Liver (tissue), 9 donors: ENCODE measurements around the gene PLAC8. TPM values are rescaled to one million over a fixed set of nuclear protein-coding genes. Genes with fewer than 3 reads are reported as not detected.

Experiments used
- DNase-seq: peaks from one replicate; pipeline ENCODE4 v3.0.0-alpha.2; 2017; ENCODE audit warnings: low spot score
- H3K27ac ChIP-seq, 2 donors: one replicate each; pipeline ENCODE4 v1.7.0; 2013; ENCODE audit warnings: inconsistent platforms in 2 of 2, low read length in 2 of 2, control low read depth in 1 of 2, low read depth in 1 of 2, mild to moderate bottlenecking in 1 of 2
- H3K27me3 ChIP-seq, 4 donors: one replicate each; pipeline versions ENCODE4 v1.6.1 to v1.7.0; 2013; ENCODE audit warnings: low read length in 3 of 4, inconsistent platforms in 1 of 4, mild to moderate bottlenecking in 1 of 4, moderate library complexity in 1 of 4; ENCODE audit not compliant: control insufficient read depth in 4 of 4, insufficient read depth in 4 of 4
- H3K36me3 ChIP-seq, 4 donors: one replicate each; pipeline versions ENCODE4 v1.6.1 to v1.7.0; 2013; ENCODE audit warnings: low read length in 3 of 4, mild to moderate bottlenecking in 3 of 4, low read depth in 1 of 4, moderate library complexity in 1 of 4; ENCODE audit not compliant: control insufficient read depth in 4 of 4, insufficient read depth in 3 of 4
- H3K4me1 ChIP-seq, 4 donors: one replicate each; pipeline versions ENCODE4 v1.6.1 to v1.7.0; 2013; ENCODE audit warnings: low read length in 3 of 4, mild to moderate bottlenecking in 3 of 4, moderate library complexity in 1 of 4; ENCODE audit not compliant: control insufficient read depth in 4 of 4, insufficient read depth in 4 of 4
- H3K4me3 ChIP-seq, 3 donors: one replicate each; pipeline versions ENCODE4 v1.6.1 to v1.7.0; 2013; ENCODE audit warnings: low read length in 3 of 3, control low read depth in 1 of 3, low read depth in 1 of 3, mild to moderate bottlenecking in 1 of 3
- H3K9ac ChIP-seq, 2 donors: one replicate each; pipeline ENCODE4 v1.7.0; 2013; ENCODE audit warnings: low read length in 2 of 2, mild to moderate bottlenecking in 2 of 2, moderate library complexity in 2 of 2, control low read depth in 1 of 2, low read depth in 1 of 2
- H3K9me3 ChIP-seq, 4 donors: one replicate each; pipeline versions ENCODE4 v1.6.1 to v1.7.0; 2013; ENCODE audit warnings: low read length in 3 of 4; ENCODE audit not compliant: control insufficient read depth in 4 of 4
- EGR1 ChIP-seq, 2 donors: IDR thresholded peaks; 2 replicates each; pipeline ENCODE4 v1.6.1; 2016 to 2018; ENCODE audit warnings: antibody characterized with exemption in 2 of 2, low read depth in 2 of 2
- FOXA1 ChIP-seq: IDR thresholded peaks from 2 replicates; pipeline ENCODE4 v1.6.1; 2016; ENCODE audit warnings: antibody characterized with exemption
- FOXA2 ChIP-seq: IDR thresholded peaks from 2 replicates; pipeline ENCODE4 v1.6.1; 2016; ENCODE audit warnings: antibody characterized with exemption
- GABPA ChIP-seq, 2 donors: IDR thresholded peaks in 1 of 2; conservative IDR thresholded peaks in 1 of 2; 2 replicates each; pipeline ENCODE4 v1.6.1; 2016; ENCODE audit warnings: antibody characterized with exemption in 2 of 2, mild to moderate bottlenecking in 1 of 2, moderate library complexity in 1 of 2
- HNF4A ChIP-seq, 2 donors: conservative IDR thresholded peaks; 2 replicates each; pipeline ENCODE4 v1.6.1; 2016; ENCODE audit warnings: antibody characterized with exemption in 2 of 2, mild to moderate bottlenecking in 2 of 2
- HNF4G ChIP-seq: IDR thresholded peaks from 2 replicates; pipeline ENCODE4 v1.6.1; 2016; ENCODE audit warnings: antibody characterized with exemption
- JUND ChIP-seq, 2 donors: IDR thresholded peaks; 2 replicates each; pipeline ENCODE4 v1.6.1; 2016; ENCODE audit warnings: antibody characterized with exemption in 2 of 2
- NR2F2 ChIP-seq: IDR thresholded peaks from 2 replicates; pipeline ENCODE4 v1.6.1; 2016; ENCODE audit warnings: antibody characterized with exemption
- RAD21 ChIP-seq, 2 donors: IDR thresholded peaks; 2 replicates each; pipeline ENCODE4 v1.6.1; 2016; ENCODE audit warnings: antibody characterized with exemption in 2 of 2, mild to moderate bottlenecking in 2 of 2
- RXRA ChIP-seq, 2 donors: IDR thresholded peaks; 2 replicates each; pipeline ENCODE4 v1.6.1; 2017 to 2018; ENCODE audit warnings: antibody characterized with exemption in 2 of 2, mild to moderate bottlenecking in 1 of 2
- SP1 ChIP-seq: IDR thresholded peaks from 2 replicates; pipeline ENCODE4 v1.6.1; 2018; ENCODE audit warnings: antibody characterized with exemption, mild to moderate bottlenecking
- TAF1 ChIP-seq: conservative IDR thresholded peaks from 2 replicates; pipeline ENCODE4 v1.6.1; 2016; ENCODE audit warnings: antibody characterized with exemption, mild to moderate bottlenecking
- YY1 ChIP-seq: IDR thresholded peaks from 2 replicates; pipeline ENCODE4 v1.6.1; 2016; ENCODE audit warnings: antibody characterized with exemption, mild to moderate bottlenecking
- polyA plus RNA-seq, 2 donors: library from polyadenylated mRNA; stranded (reverse) in 1 of 2; unstranded in 1 of 2; fragments of 200-250 nt in 1 of 2; fragments of >200 nt in 1 of 2; fragmentation: Nextera tagmentation in 1 of 2; extraction: Ambion mirVana in 1 of 2; gene quantifications; one replicate each; pipeline versions ENCODE4 v1.2.1 to v1.2.3, GENCODE V29; 2013 to 2015
- total RNA-seq, 2 donors: library from RNA; depleted of rRNA; stranded (reverse); fragments of >200 nt; gene quantifications; one replicate each; pipeline ENCODE4 v1.2.3, GENCODE V29; 2014
- TF ChIP-seq, protein P1 (sequence below): IDR thresholded peaks from 2 replicates; pipeline ENCODE4 v1.6.1; 2016; ENCODE audit warnings: antibody characterized with exemption
- TF ChIP-seq, protein P2 (sequence below): IDR thresholded peaks from 2 replicates; pipeline ENCODE4 v1.6.1; 2016; ENCODE audit warnings: antibody characterized with exemption
- TF ChIP-seq, protein P3 (sequence below): IDR thresholded peaks from 2 replicates; pipeline ENCODE4 v1.6.1; 2016; ENCODE audit warnings: antibody characterized with exemption
- TF ChIP-seq, protein P4 (sequence below): IDR thresholded peaks from 2 replicates; pipeline ENCODE4 v1.6.1; 2016; ENCODE audit warnings: antibody characterized with exemption, mild to moderate bottlenecking
- TF ChIP-seq, protein P5 (sequence below): fragments of 150-350 bp; IDR thresholded peaks from 2 replicates; pipeline ENCODE4 v1.5.1; 2017; ENCODE audit warnings: improper control_type of control experiment, low read depth, low read length; ENCODE audit not compliant: missing input control
- donor health status: healthy.
- donor health status: healthy.
- donor health status: healthy.
- donor health status: healthy.
- donor health status: healthy.

PLAC8 gene
- total and polyA plus RNA-seq, 4 donors: 8.1 to 63.2 (median 14.2) TPM

DNA sequence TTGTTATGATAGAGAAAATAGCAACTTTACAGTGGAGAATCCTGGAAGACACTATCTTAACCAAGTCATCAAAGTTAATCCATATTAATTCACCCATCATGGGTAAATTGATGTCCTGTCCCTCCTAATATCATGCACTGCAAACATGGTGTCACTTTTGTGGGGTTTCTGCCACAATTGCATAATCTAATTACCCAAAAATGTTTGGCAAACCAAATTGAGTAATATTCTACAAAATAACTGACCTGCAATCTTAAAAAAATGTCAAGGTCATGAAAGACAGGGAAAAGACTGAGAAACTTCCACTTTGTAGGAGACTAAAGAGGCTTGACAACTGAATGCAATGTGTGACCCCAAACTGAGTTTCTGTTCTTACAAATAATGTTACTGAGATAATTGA lies 37.1 kb upstream of the PLAC8 start:
- H3K36me3 ChIP-seq: no peaks in the 10 kb centered on the region
- H3K4me1 ChIP-seq: no peaks in the 10 kb centered on the region
- H3K27me3 ChIP-seq: no peaks in the 10 kb centered on the region
- no peak overlapping the region for H3K9ac ChIP-seq
- no peak for DNase-seq
- no peak for TF ChIP-seq FOXA1
- TF ChIP-seq HNF4G: no peak
- TF ChIP-seq SP1: no peak
- no peak for TF ChIP-seq TAF1
- TF ChIP-seq EGR1 (IDR thresholded peaks at IDR 0.05; ENCODE audit: low read depth in 2 of 2): no peak
- TF ChIP-seq HNF4A (conservative IDR thresholded peaks at IDR 0.05): no peak
- no peak for TF ChIP-seq FOXA2
- TF ChIP-seq, protein P1, sequence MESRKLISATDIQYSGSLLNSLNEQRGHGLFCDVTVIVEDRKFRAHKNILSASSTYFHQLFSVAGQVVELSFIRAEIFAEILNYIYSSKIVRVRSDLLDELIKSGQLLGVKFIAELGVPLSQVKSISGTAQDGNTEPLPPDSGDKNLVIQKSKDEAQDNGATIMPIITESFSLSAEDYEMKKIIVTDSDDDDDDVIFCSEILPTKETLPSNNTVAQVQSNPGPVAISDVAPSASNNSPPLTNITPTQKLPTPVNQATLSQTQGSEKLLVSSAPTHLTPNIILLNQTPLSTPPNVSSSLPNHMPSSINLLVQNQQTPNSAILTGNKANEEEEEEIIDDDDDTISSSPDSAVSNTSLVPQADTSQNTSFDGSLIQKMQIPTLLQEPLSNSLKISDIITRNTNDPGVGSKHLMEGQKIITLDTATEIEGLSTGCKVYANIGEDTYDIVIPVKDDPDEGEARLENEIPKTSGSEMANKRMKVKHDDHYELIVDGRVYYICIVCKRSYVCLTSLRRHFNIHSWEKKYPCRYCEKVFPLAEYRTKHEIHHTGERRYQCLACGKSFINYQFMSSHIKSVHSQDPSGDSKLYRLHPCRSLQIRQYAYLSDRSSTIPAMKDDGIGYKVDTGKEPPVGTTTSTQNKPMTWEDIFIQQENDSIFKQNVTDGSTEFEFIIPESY: no peak
- TF ChIP-seq, protein P2, sequence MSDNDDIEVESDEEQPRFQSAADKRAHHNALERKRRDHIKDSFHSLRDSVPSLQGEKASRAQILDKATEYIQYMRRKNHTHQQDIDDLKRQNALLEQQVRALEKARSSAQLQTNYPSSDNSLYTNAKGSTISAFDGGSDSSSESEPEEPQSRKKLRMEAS: no peak
- TF ChIP-seq JUND (IDR thresholded peaks at IDR 0.05): no peak
- TF ChIP-seq, protein P3, sequence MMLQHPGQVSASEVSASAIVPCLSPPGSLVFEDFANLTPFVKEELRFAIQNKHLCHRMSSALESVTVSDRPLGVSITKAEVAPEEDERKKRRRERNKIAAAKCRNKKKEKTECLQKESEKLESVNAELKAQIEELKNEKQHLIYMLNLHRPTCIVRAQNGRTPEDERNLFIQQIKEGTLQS: no peak
- no peak for TF ChIP-seq GABPA (IDR thresholded peaks at IDR 0.05 in 1 of 2, conservative IDR thresholded peaks at IDR 0.05 in 1 of 2)
- TF ChIP-seq, protein P4, sequence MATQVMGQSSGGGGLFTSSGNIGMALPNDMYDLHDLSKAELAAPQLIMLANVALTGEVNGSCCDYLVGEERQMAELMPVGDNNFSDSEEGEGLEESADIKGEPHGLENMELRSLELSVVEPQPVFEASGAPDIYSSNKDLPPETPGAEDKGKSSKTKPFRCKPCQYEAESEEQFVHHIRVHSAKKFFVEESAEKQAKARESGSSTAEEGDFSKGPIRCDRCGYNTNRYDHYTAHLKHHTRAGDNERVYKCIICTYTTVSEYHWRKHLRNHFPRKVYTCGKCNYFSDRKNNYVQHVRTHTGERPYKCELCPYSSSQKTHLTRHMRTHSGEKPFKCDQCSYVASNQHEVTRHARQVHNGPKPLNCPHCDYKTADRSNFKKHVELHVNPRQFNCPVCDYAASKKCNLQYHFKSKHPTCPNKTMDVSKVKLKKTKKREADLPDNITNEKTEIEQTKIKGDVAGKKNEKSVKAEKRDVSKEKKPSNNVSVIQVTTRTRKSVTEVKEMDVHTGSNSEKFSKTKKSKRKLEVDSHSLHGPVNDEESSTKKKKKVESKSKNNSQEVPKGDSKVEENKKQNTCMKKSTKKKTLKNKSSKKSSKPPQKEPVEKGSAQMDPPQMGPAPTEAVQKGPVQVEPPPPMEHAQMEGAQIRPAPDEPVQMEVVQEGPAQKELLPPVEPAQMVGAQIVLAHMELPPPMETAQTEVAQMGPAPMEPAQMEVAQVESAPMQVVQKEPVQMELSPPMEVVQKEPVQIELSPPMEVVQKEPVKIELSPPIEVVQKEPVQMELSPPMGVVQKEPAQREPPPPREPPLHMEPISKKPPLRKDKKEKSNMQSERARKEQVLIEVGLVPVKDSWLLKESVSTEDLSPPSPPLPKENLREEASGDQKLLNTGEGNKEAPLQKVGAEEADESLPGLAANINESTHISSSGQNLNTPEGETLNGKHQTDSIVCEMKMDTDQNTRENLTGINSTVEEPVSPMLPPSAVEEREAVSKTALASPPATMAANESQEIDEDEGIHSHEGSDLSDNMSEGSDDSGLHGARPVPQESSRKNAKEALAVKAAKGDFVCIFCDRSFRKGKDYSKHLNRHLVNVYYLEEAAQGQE: no peak
- TF ChIP-seq RXRA (IDR thresholded peaks at IDR 0.05): no peak
- TF ChIP-seq, protein P5, sequence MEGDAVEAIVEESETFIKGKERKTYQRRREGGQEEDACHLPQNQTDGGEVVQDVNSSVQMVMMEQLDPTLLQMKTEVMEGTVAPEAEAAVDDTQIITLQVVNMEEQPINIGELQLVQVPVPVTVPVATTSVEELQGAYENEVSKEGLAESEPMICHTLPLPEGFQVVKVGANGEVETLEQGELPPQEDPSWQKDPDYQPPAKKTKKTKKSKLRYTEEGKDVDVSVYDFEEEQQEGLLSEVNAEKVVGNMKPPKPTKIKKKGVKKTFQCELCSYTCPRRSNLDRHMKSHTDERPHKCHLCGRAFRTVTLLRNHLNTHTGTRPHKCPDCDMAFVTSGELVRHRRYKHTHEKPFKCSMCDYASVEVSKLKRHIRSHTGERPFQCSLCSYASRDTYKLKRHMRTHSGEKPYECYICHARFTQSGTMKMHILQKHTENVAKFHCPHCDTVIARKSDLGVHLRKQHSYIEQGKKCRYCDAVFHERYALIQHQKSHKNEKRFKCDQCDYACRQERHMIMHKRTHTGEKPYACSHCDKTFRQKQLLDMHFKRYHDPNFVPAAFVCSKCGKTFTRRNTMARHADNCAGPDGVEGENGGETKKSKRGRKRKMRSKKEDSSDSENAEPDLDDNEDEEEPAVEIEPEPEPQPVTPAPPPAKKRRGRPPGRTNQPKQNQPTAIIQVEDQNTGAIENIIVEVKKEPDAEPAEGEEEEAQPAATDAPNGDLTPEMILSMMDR: no peak
- TF ChIP-seq YY1: no peak
- no peak for TF ChIP-seq NR2F2
- no peak for TF ChIP-seq RAD21 (IDR thresholded peaks at IDR 0.05)
- no peak overlapping the region for H3K4me3 ChIP-seq
- peak overlapping the region in 1 of 2 donors; percentile 37 for H3K27ac ChIP-seq
- peaks cover 0 to 8% (median 0%) of the 10 kb centered on the region in 4 donors for H3K9me3 ChIP-seq
